B cell (primary cell): Measurements from ENCODE around the gene COL26A1. TPM values are rescaled to one million over a fixed set of nuclear protein-coding genes. Genes with fewer than 3 reads are reported as not detected.

Source experiments
- ATAC-seq: fragments of 200-7000 bp; cut with Tn5 transposase; one replicate; pipeline ENCODE4 v1.10.0; 2021; ENCODE audit warnings: low read depth, mild to moderate bottlenecking, moderate number of reproducible peaks, moderate library complexity
- CTCF ChIA-PET: fragments of 350-600 bp; sonication (Branson Sonifier 250); formaldehyde crosslinking; loops from one replicate; lab custom pipeline; 2021; ENCODE audit warnings: antibody characterized with exemption, inconsistent platforms; lab: Charles Lee
- POLR2A ChIA-PET: fragments of 350-600 bp; sonication (Branson Sonifier 250); formaldehyde crosslinking; loops from one replicate; lab custom pipeline; 2021; ENCODE audit warnings: antibody characterized with exemption; lab: Charles Lee
- DNase-seq: peaks from one replicate; pipeline ENCODE4 v3.0.0; 2013
- H2AFZ ChIP-seq: 2 replicates; pipeline ENCODE4 v1.6.1; 2012; ENCODE audit warnings: mild to moderate bottlenecking, low read depth, low read length; ENCODE audit not compliant: insufficient read depth, poor library complexity, severe bottlenecking
- H3K27ac ChIP-seq, 2 donors: 1 replicate in 1 of 2; 2 replicates in 1 of 2; pipeline ENCODE4 v1.5.1; 2012 to 2013; ENCODE audit warnings: low read length in 2 of 2, mild to moderate bottlenecking in 2 of 2, moderate library complexity in 1 of 2
- H3K27me3 ChIP-seq, 4 experiments: fragments of 200-600 bp in 1 of 4; sonication (generic) in 1 of 4; replicated peaks in 1 of 4; 1 replicate in 2 of 4; 2 replicates in 2 of 4; pipeline versions ENCODE4 v1.6.1 to v1.7.0; 2013 to 2016; ENCODE audit warnings: low read length in 3 of 4, mild to moderate bottlenecking in 2 of 4, mixed read lengths in 1 of 4, moderate library complexity in 1 of 4; ENCODE audit not compliant: insufficient read depth in 4 of 4, control insufficient read depth in 3 of 4; ENCODE audit errors: control extremely low read depth in 1 of 4
- H3K36me3 ChIP-seq, 2 experiments: replicated peaks in 1 of 2; 1 replicate in 1 of 2; 2 replicates in 1 of 2; pipeline versions ENCODE4 v1.6.1 to v1.7.1; 2013; ENCODE audit warnings: low read length in 1 of 2; ENCODE audit not compliant: insufficient read depth in 2 of 2, control insufficient read depth in 1 of 2; ENCODE audit errors: control extremely low read depth in 1 of 2, extremely low read depth in 1 of 2
- H3K4me1 ChIP-seq, 2 donors: fragments of 200-600 bp in 1 of 2; sonication (generic) in 1 of 2; 1 replicate in 1 of 2; 2 replicates in 1 of 2; pipeline versions ENCODE4 v1.5.1 to v1.6.1; 2013 to 2017; ENCODE audit warnings: low read length in 2 of 2; ENCODE audit not compliant: control insufficient read depth in 2 of 2, insufficient read depth in 2 of 2
- H3K4me2 ChIP-seq: replicated peaks from 2 replicates; pipeline ENCODE3; 2012; ENCODE audit warnings: mild to moderate bottlenecking, low read depth, low read length; ENCODE audit not compliant: poor library complexity, severe bottlenecking
- H3K4me3 ChIP-seq, 5 experiments: fragments of 200-600 bp in 1 of 5; sonication (generic) in 1 of 5; 1 replicate in 3 of 5; 2 replicates in 2 of 5; pipeline versions ENCODE4 v1.5.1 to v1.7.0; 2011 to 2016; ENCODE audit warnings: low read length in 4 of 5, mild to moderate bottlenecking in 4 of 5, low read depth in 2 of 5, control low read depth in 1 of 5, moderate library complexity in 1 of 5; ENCODE audit not compliant: insufficient read depth in 1 of 5; ENCODE audit errors: control extremely low read depth in 1 of 5, extremely low read depth in 1 of 5
- H3K79me2 ChIP-seq: fragments of 200-600 bp; sonication (generic); one replicate; pipeline ENCODE4 v1.6.0; 2016; ENCODE audit warnings: low read length; ENCODE audit not compliant: control insufficient read depth, insufficient read depth
- H3K9ac ChIP-seq: fragments of 200-600 bp; sonication (generic); 2 replicates; pipeline ENCODE4 v1.6.1; 2017; ENCODE audit warnings: mild to moderate bottlenecking, low read length, moderate library complexity
- H3K9me3 ChIP-seq, 3 donors: one replicate each; pipeline versions ENCODE4 v1.6.1 to v1.7.1; 2013; ENCODE audit warnings: low read length in 2 of 3; ENCODE audit not compliant: control insufficient read depth in 2 of 3, insufficient read depth in 1 of 3; ENCODE audit errors: control extremely low read depth in 1 of 3
- H4K20me1 ChIP-seq: 2 replicates; pipeline ENCODE4 v1.6.0; 2012; ENCODE audit warnings: mild to moderate bottlenecking, low read length; ENCODE audit not compliant: insufficient read depth, control insufficient read depth, poor library complexity, severe bottlenecking
- H3K27ac Mint-ChIP-seq: one replicate; pipeline ENCODE4 v1.8.0; 2021; ENCODE audit warnings: mixed read lengths
- H3K27me3 Mint-ChIP-seq: one replicate; pipeline ENCODE4 v1.8.0; 2021; ENCODE audit warnings: mixed read lengths
- H3K4me1 Mint-ChIP-seq: one replicate; pipeline ENCODE4 v1.8.0; 2021; ENCODE audit warnings: mixed read lengths
- H3K4me3 Mint-ChIP-seq: one replicate; pipeline ENCODE4 v1.8.0; 2021; ENCODE audit warnings: mixed read lengths
- H3K9me3 Mint-ChIP-seq: one replicate; pipeline ENCODE4 v1.8.0; 2022; ENCODE audit warnings: mixed read lengths; ENCODE audit not compliant: insufficient read depth
- EZH2 ChIP-seq: IDR thresholded peaks from 2 replicates; pipeline ENCODE4 v1.6.1; 2012; ENCODE audit warnings: borderline replicate concordance, low read depth, mild to moderate bottlenecking, moderate library complexity, low read length; ENCODE audit not compliant: insufficient read depth, poor library complexity, severe bottlenecking
- WGBS: methylation state at CpG from one replicate; pipeline ENCODE4 v1.1.5; 2013; ENCODE audit warnings: missing lambda C conversion rate; ENCODE audit not compliant: insufficient coverage; 5-methylcytosine and 5-hydroxymethylcytosine counted together
- intact Hi-C: fragments of 100-400 bp; cut with micrococcal nuclease; formaldehyde crosslinking; loops from one replicate; pipeline ENCODE4 v1.10.0; 2022
- polyA plus RNA-seq: library from polyadenylated mRNA; depleted of rRNA; stranded (reverse); fragments of >200 nt; gene quantifications from 2 replicates; pipeline ENCODE4 v1.2.3, GENCODE V29; 2012
- total RNA-seq, 2 donors: library from RNA; stranded (reverse); fragments of 120-200 nt in 1 of 2; gene quantifications; 1 replicate in 1 of 2; 2 replicates in 1 of 2; pipeline versions ENCODE4 v1.2.3 to v1.2.4, GENCODE V29; 2013 to 2022
- TF ChIP-seq, protein P1 (sequence below): fragments of 200-600 bp; IDR thresholded peaks from one replicate; pipeline ENCODE4 v1.8.0; 2022; ENCODE audit warnings: antibody characterized with exemption, mild to moderate bottlenecking

Gene COL26A1
- total and polyA plus RNA-seq, 2 donors (not counting 1 experiment from before 2014, with no cell fraction given), result not detected

GRCh38 chr7:101428093-101428866, 65.6 kb downstream of the COL26A1 start:
- no peaks in the 10 kb centered on the region for H3K79me2 ChIP-seq
- H4K20me1 ChIP-seq, result no peaks in the 10 kb centered on the region
- no peaks in the 10 kb centered on the region for H3K36me3 ChIP-seq
- no peak overlapping the region for H2AFZ ChIP-seq
- POLR2A ChIA-PET, result no interaction called here
- no peak overlapping the region for H3K27ac ChIP-seq
- Mint-ChIP-seq H3K4me3 (peak overlapping the region; percentile 50), H3K27ac (peak overlapping the region; percentile 71), H3K4me1 (peaks cover 19% of the 10 kb centered on the region), H3K27me3 (peaks cover 13% of the 10 kb centered on the region), H3K9me3 (no peaks in the 10 kb centered on the region)
- peaks cover 17 to 22% of the 10 kb centered on the region in 2 donors for H3K4me1 ChIP-seq
- TF ChIP-seq, protein P1, sequence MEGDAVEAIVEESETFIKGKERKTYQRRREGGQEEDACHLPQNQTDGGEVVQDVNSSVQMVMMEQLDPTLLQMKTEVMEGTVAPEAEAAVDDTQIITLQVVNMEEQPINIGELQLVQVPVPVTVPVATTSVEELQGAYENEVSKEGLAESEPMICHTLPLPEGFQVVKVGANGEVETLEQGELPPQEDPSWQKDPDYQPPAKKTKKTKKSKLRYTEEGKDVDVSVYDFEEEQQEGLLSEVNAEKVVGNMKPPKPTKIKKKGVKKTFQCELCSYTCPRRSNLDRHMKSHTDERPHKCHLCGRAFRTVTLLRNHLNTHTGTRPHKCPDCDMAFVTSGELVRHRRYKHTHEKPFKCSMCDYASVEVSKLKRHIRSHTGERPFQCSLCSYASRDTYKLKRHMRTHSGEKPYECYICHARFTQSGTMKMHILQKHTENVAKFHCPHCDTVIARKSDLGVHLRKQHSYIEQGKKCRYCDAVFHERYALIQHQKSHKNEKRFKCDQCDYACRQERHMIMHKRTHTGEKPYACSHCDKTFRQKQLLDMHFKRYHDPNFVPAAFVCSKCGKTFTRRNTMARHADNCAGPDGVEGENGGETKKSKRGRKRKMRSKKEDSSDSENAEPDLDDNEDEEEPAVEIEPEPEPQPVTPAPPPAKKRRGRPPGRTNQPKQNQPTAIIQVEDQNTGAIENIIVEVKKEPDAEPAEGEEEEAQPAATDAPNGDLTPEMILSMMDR, result no peak
- no peak for TF ChIP-seq EZH2
- WGBS, result 45% methylated on average over 5 of the region's 11 CpGs
- DNase-seq (peak; percentile 22), ATAC-seq (peak; percentile 17)
- CTCF ChIA-PET, result no interaction called here
- no peak overlapping the region for H3K4me3 ChIP-seq
- no peak overlapping the region for H3K9ac ChIP-seq
- intact Hi-C loops, result no loop called here
- H3K9me3 ChIP-seq, result peaks cover 0 to 8% (median 0%) of the 10 kb centered on the region in 3 donors
- H3K4me2 ChIP-seq, result peak overlapping the region; percentile 57
- peaks cover 0 to 14% (median 3%) of the 10 kb centered on the region in 4 experiments for H3K27me3 ChIP-seq

GRCh38 chr7:101432316-101432715, 69.6 kb downstream of the COL26A1 start:
- Histone ChIP-seq H4K20me1 (no peaks in the 10 kb centered on the region), H3K9me3 (no peaks in the 10 kb centered on the region), H2AFZ (no peak overlapping the region), H3K79me2 (no peaks in the 10 kb centered on the region), H3K4me3 (no peak overlapping the region), H3K27me3 (peaks cover 0 to 36% (median 4%) of the 10 kb centered on the region in 4 experiments), H3K27ac (no peak overlapping the region), H3K9ac (no peak overlapping the region), H3K4me1 (peaks cover 17 to 22% of the 10 kb centered on the region in 2 donors), H3K4me2 (no peak overlapping the region), H3K36me3 (no peaks in the 10 kb centered on the region)
- no peaks in the 10 kb centered on the region for H3K9me3 Mint-ChIP-seq
- H3K4me3 Mint-ChIP-seq, result no peak overlapping the region
- H3K4me1 Mint-ChIP-seq, result peaks cover 19% of the 10 kb centered on the region
- POLR2A ChIA-PET, result no interaction called here
- TF ChIP-seq, protein P1, result no peak
- no peak for TF ChIP-seq EZH2
- CTCF ChIA-PET, result interaction anchor here (1.3 kb wide), 1 partner anchor 20 kb away, joined by 4 read pairs; no protein-coding TSS in a partner anchor
- peaks cover 32% of the 10 kb centered on the region for H3K27me3 Mint-ChIP-seq
- ATAC-seq (no peak), DNase-seq (no peak)
- intact Hi-C loops, result no loop called here
- no peak overlapping the region for H3K27ac Mint-ChIP-seq
- WGBS, result 87% methylated on average over 3 of the region's 3 CpGs
